HEK293T (cell line): ENCODE results near the gene NDUFS3.

Source experiments
- CTBP1 ChIP-seq: fragments of 450-650 bp; IDR thresholded peaks from 2 replicates; pipeline ENCODE4 v1.6.1; 2016; ENCODE audit warnings: borderline replicate concordance
- HDGF ChIP-seq: fragments of 450-650 bp; IDR thresholded peaks from 2 replicates; pipeline ENCODE4 v1.6.1; 2017; ENCODE audit warnings: antibody characterized with exemption, borderline replicate concordance
- LEF1 ChIP-seq: fragments of 450-650 bp; IDR thresholded peaks from 2 replicates; pipeline ENCODE4 v1.6.1; 2017; ENCODE audit warnings: mild to moderate bottlenecking, borderline replicate concordance
- TARDBP ChIP-seq: fragments of 450-650 bp; IDR thresholded peaks from 2 replicates; pipeline ENCODE4 v1.6.1; 2016
- ZNF384 ChIP-seq: fragments of 450-650 bp; IDR thresholded peaks from 2 replicates; pipeline ENCODE4 v1.6.1; 2016

DNA sequence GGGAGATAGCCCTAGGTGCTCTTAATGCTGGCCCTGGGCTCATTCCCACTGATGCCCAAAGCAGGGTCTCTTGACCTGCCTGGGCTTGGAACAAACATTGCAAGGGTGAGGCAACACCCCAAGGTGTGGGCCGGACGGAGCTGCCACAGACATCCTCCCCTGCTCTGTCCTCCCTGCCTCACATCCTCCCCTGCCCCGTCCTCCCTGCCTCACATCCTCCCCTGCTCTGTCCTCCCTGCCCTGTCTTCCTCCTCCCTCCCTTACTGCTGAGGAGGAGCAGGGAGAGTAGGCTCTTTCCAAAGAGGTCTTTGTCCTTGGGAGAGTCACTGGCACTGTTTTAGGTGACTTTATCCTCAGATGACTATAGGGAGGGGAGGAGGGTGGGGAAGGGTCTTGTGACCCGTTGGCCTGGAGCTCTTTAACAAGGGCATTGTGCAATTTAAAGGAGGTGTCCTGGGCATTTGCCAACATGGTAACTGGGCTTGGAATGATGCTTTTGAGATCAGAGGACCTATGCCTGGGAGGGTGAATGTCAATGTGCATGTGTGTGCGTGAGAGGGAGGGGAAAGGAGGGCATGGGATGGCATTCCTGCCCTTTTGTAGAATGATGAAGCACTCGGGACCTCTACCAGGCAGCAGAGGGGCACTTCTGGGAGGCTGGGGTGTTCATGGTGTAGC is 8.3 kb downstream of the NDUFS3 start:
- no peak for TF ChIP-seq ZNF384
- no peak for TF ChIP-seq LEF1
- no peak for TF ChIP-seq CTBP1
- no peak for TF ChIP-seq HDGF
- no peak for TF ChIP-seq TARDBP
